ENCODE data around the gene CSGALNACT2. TPM values are rescaled to one million over a fixed set of nuclear protein-coding genes. Genes with fewer than 3 reads are reported as not detected.

CSGALNACT2 gene
- total RNA-seq, 1 experiment from 2014 or later, result 30.0 TPM

DNA sequence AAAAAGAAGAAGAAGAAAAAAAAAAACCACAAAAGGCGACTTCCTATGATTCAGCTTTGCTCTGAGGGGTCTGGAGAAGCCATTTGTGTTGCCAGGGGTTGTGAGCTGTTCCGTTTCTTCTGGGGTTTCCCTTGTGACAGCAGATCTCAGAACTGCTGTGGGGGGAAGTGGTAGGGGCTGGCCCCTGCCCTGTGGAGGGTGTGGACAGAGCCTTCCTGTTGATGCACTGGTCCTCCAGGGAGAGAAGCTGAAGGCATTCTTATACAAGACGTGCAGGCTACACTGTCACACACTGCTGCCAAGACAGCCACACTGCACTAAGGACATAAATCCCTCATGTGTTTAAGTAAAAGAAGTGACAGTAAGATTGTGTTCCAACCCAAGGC is 17.3 kb upstream of the CSGALNACT2 start:
- Mint-ChIP-seq H3K27ac (ENCODE audit: low read depth, unreplicated experiment) (no peak overlapping the region), H3K27me3 (ENCODE audit: insufficient read depth, unreplicated experiment) (no peaks in the 10 kb centered on the region)
- BruUV-seq (replicated peaks), result no TSS peak

DNA sequence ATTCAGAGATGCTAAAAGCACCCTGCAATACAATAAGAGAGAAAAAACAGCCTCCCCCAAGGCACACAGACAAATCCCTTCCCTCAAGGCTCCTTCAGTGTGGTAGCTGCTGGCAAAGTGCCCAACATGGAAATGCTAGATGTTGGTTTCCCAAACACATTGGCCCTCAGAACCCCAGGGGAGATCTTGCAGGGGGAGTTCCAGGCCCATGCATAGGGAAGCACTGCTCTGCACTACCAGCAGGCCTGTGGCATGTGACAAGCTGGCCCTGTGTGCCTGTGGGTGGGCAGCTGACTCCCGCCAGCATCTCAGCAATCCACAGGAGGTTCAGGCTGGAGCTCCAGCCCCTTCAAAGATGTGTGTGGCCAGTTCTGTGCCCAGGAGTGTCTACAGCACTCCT is 16.8 kb upstream of the CSGALNACT2 start:
- intact Hi-C loops (cut with micrococcal nuclease), result no loop called here
- Mint-ChIP-seq H3K36me3 (ENCODE audit: insufficient read depth, unreplicated experiment) (no peaks in the 10 kb centered on the region), H3K4me3 (ENCODE audit: unreplicated experiment) (no peak overlapping the region), H3K27ac (ENCODE audit: low read depth, unreplicated experiment) (no peak overlapping the region), H3K27me3 (ENCODE audit: insufficient read depth, unreplicated experiment) (no peaks in the 10 kb centered on the region), H3K9me3 (ENCODE audit: unreplicated experiment) (no peaks in the 10 kb centered on the region), H3K4me1 (ENCODE audit: insufficient read depth, unreplicated experiment) (no peaks in the 10 kb centered on the region)
- TF ChIP-seq, protein P1, sequence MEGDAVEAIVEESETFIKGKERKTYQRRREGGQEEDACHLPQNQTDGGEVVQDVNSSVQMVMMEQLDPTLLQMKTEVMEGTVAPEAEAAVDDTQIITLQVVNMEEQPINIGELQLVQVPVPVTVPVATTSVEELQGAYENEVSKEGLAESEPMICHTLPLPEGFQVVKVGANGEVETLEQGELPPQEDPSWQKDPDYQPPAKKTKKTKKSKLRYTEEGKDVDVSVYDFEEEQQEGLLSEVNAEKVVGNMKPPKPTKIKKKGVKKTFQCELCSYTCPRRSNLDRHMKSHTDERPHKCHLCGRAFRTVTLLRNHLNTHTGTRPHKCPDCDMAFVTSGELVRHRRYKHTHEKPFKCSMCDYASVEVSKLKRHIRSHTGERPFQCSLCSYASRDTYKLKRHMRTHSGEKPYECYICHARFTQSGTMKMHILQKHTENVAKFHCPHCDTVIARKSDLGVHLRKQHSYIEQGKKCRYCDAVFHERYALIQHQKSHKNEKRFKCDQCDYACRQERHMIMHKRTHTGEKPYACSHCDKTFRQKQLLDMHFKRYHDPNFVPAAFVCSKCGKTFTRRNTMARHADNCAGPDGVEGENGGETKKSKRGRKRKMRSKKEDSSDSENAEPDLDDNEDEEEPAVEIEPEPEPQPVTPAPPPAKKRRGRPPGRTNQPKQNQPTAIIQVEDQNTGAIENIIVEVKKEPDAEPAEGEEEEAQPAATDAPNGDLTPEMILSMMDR (IDR thresholded peaks at IDR 0.05; ENCODE audit: unreplicated experiment), result no peak
- POLR2A ChIA-PET, result no interaction called here
- no TSS peak for BruUV-seq (replicated peaks)
- CTCF ChIA-PET, result interaction anchor here (0.6 to 1.7 kb wide), 4 partner anchors 17 to 238 kb away, joined by 3 to 6 read pairs (median 4); no protein-coding TSS in a partner anchor
- DNase-seq (ENCODE audit: unreplicated experiment), result no peak

More for the DNA sequence above, 17.3 kb upstream of the CSGALNACT2 start:
- Mint-ChIP-seq H3K4me3 (ENCODE audit: unreplicated experiment) (no peak overlapping the region), H3K4me1 (ENCODE audit: insufficient read depth, unreplicated experiment) (no peaks in the 10 kb centered on the region), H3K36me3 (ENCODE audit: insufficient read depth, unreplicated experiment) (no peaks in the 10 kb centered on the region), H3K9me3 (ENCODE audit: unreplicated experiment) (no peaks in the 10 kb centered on the region)
- POLR2A ChIA-PET, result no interaction called here
- no peak for DNase-seq (ENCODE audit: unreplicated experiment)
- CTCF ChIA-PET, result interaction anchor here (0.6 to 1.7 kb wide), 4 partner anchors 16 to 238 kb away, joined by 3 to 6 read pairs (median 4); no protein-coding TSS in a partner anchor
- TF ChIP-seq, protein P1 (IDR thresholded peaks at IDR 0.05; ENCODE audit: unreplicated experiment), result no peak
- intact Hi-C loops (cut with micrococcal nuclease), result no loop called here

DNA sequence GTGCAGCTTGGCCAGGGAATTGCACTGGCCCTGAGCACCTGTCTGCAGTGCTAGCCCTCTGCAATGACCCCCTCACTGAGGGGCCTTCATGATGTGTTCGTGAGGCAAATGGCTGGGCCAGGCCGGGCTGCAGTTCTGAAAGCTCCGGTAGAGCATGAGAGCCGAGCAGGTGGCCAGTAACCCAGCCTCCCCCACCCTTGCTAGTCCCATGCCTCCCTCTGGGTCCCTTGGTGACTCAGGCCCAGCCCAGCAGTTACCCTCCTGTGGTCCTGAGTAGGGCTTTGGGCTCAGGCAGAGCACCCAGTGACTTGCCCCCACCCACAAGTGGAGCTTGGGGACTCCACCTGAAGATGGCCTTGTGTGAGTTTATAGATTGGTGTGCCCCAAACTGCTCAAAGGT is 16.1 kb upstream of the CSGALNACT2 start:
- no peaks in the 10 kb centered on the region for H3K4me1 Mint-ChIP-seq (ENCODE audit: insufficient read depth, unreplicated experiment)
- intact Hi-C loops (cut with micrococcal nuclease), result no loop called here
- no peak for DNase-seq (ENCODE audit: unreplicated experiment)
- H3K9me3 Mint-ChIP-seq (ENCODE audit: unreplicated experiment), result no peaks in the 10 kb centered on the region
- H3K4me3 Mint-ChIP-seq (ENCODE audit: unreplicated experiment), result no peak overlapping the region
- H3K27me3 Mint-ChIP-seq (ENCODE audit: insufficient read depth, unreplicated experiment), result no peaks in the 10 kb centered on the region
- no peak overlapping the region for H3K27ac Mint-ChIP-seq (ENCODE audit: low read depth, unreplicated experiment)
- ChIA-PET POLR2A (no interaction called here), CTCF (interaction anchor here (1.0 kb wide), 1 partner anchor 171 kb away, joined by 3 read pairs; no protein-coding TSS in a partner anchor)
- no peaks in the 10 kb centered on the region for H3K36me3 Mint-ChIP-seq (ENCODE audit: insufficient read depth, unreplicated experiment)
- TF ChIP-seq, protein P1 (IDR thresholded peaks at IDR 0.05; ENCODE audit: unreplicated experiment), result no peak
- BruUV-seq (replicated peaks), result no TSS peak

DNA sequence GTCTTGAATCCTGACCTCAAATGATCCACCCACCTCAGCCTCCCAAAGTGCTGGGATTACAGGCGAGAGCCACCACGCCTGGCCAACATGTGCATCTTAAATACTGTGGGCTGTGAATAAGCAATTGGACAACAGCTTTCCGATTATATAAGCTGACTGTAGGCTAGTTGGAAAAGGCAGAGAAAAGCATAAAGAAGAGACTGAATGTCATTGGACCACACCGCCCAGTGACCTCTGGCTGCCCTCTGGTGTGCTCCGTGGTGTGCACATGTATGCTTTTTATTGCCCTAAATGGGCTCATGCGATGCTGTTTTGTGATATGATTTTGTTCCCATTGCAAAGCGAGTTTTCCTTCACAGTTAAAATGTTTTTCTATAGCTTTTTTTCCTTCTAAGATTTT is 15.4 kb upstream of the CSGALNACT2 start:
- TF ChIP-seq, protein P1 (IDR thresholded peaks at IDR 0.05; ENCODE audit: unreplicated experiment), result no peak
- no peaks in the 10 kb centered on the region for H3K4me1 Mint-ChIP-seq (ENCODE audit: insufficient read depth, unreplicated experiment)
- DNase-seq (ENCODE audit: unreplicated experiment), result no peak
- POLR2A ChIA-PET, result no interaction called here
- CTCF ChIA-PET, result no interaction called here
- H3K27ac Mint-ChIP-seq (ENCODE audit: low read depth, unreplicated experiment), result no peak overlapping the region
- intact Hi-C loops (cut with micrococcal nuclease), result no loop called here
- no peak overlapping the region for H3K4me3 Mint-ChIP-seq (ENCODE audit: unreplicated experiment)
- no TSS peak for BruUV-seq (replicated peaks)
- no peaks in the 10 kb centered on the region for H3K27me3 Mint-ChIP-seq (ENCODE audit: insufficient read depth, unreplicated experiment)
- H3K36me3 Mint-ChIP-seq (ENCODE audit: insufficient read depth, unreplicated experiment), result no peaks in the 10 kb centered on the region
- no peaks in the 10 kb centered on the region for H3K9me3 Mint-ChIP-seq (ENCODE audit: unreplicated experiment)

Data from MCF 10A (cell line).